Measurements from ENCODE around the gene TUBA4A. TPM values are rescaled to one million over a fixed set of nuclear protein-coding genes. Genes with fewer than 3 reads are reported as not detected.

The TUBA4A gene
- total and polyA plus RNA-seq, 2 of the 8 experiments (the other 6 are each of a cell fraction or from before 2014, with no cell fraction given), result 67.3 to 172 TPM

- TF ChIP-seq GTF2F1 (IDR thresholded peaks at IDR 0.05; ENCODE audit: borderline replicate concordance, low read depth, low read length) (no peak), JUN (IDR thresholded peaks at IDR 0.05; ENCODE audit: low read depth, low read length) (no peak)
These were observed 7.9 kb downstream of the TUBA4A start (continued) for GRCh38 chr2:219245899-219246230.

Measured in H1 (cell line).